Fibroblast of the aortic adventitia (primary cell): ENCODE results near the gene DOCK4. TPM values are rescaled to one million over a fixed set of nuclear protein-coding genes. Genes with fewer than 3 reads are reported as not detected.
A peak's percentile ranks its signal among the peaks of the same experiment; 100 is the strongest.

Source experiments
- DNase-seq: peaks from one replicate; pipeline ENCODE4 v3.0.0-alpha.2; 2010; ENCODE audit warnings: low read depth
- H3K4me3 ChIP-seq: 2 replicates; pipeline ENCODE4 v1.5.1; 2011; ENCODE audit warnings: low read depth, mild to moderate bottlenecking, control low read depth, low read length, moderate library complexity
- CTCF ChIP-seq: IDR thresholded peaks from 2 replicates; pipeline ENCODE4 v1.5.1; 2011; ENCODE audit warnings: mild to moderate bottlenecking, low read length, control low read depth, inconsistent platforms; ENCODE audit not compliant: insufficient read depth
- total RNA-seq: library from RNA; depleted of rRNA; stranded (reverse); fragments of >200 nt; gene quantifications from 2 replicates; pipeline ENCODE4 v1.2.3, GENCODE V29; 2012; ENCODE audit warnings: low replicate concordance

The DOCK4 gene
- total RNA-seq, 1 donor: 25.9 TPM

GRCh38 chr7:111708072-111708471 lies 498.1 kb downstream of the DOCK4 start:
- peak; percentile 21 for DNase-seq
- H3K4me3 ChIP-seq: no peak overlapping the region
- no peak for TF ChIP-seq CTCF

- no peak for TF ChIP-seq CTCF
- no peak for DNase-seq
- H3K4me3 ChIP-seq: no peak overlapping the region
These were observed 500.4 kb downstream of the DOCK4 start for GRCh38 chr7:111705807-111706206.

- no peak for DNase-seq
- H3K4me3 ChIP-seq: no peak overlapping the region
- no peak for TF ChIP-seq CTCF
These were observed 508.4 kb downstream of the DOCK4 start for GRCh38 chr7:111697771-111698170.

GRCh38 chr7:111694376-111694775 lies 511.8 kb downstream of the DOCK4 start:
- DNase-seq: no peak
- no peak overlapping the region for H3K4me3 ChIP-seq
- no peak for TF ChIP-seq CTCF

- no peak for DNase-seq
- no peak for TF ChIP-seq CTCF
- no peak overlapping the region for H3K4me3 ChIP-seq
These were observed 515.7 kb downstream of the DOCK4 start for GRCh38 chr7:111690364-111691111.

- no peak for TF ChIP-seq CTCF
- no peak for DNase-seq
These were observed 520.9 kb downstream of the DOCK4 start for GRCh38 chr7:111685349-111685748.

More at GRCh38 chr7:111685349-111685748, 520.9 kb downstream of the DOCK4 start:
- no peak overlapping the region for H3K4me3 ChIP-seq
